Endodermal cell (in vitro differentiated cells): ENCODE results near the gene CDC42SE2. TPM values are rescaled to one million over a fixed set of nuclear protein-coding genes. Genes with fewer than 3 reads are reported as not detected.

Experiments used
- DNase-seq: peaks from one replicate; pipeline ENCODE4 v3.0.0-alpha.2; 2017
- H3K27ac ChIP-seq: 2 replicates; pipeline ENCODE4 v1.5.1; 2013; ENCODE audit warnings: mild to moderate bottlenecking, low read depth, low read length, moderate library complexity
- H3K27me3 ChIP-seq: 2 replicates; pipeline ENCODE4 v1.6.1; 2013; ENCODE audit warnings: mild to moderate bottlenecking, low read length, moderate library complexity; ENCODE audit not compliant: insufficient read depth, control insufficient read depth, poor library complexity, severe bottlenecking
- H3K36me3 ChIP-seq: 2 replicates; pipeline ENCODE4 v1.7.0; 2013; ENCODE audit warnings: mild to moderate bottlenecking, low read length, moderate library complexity; ENCODE audit not compliant: control insufficient read depth, insufficient read depth
- H3K4me1 ChIP-seq: one replicate; pipeline ENCODE4 v1.7.0; 2013; ENCODE audit warnings: low read length; ENCODE audit not compliant: control insufficient read depth, insufficient read depth
- H3K4me3 ChIP-seq: 2 replicates; pipeline ENCODE4 v1.5.1; 2013; ENCODE audit warnings: mild to moderate bottlenecking, low read length, moderate library complexity
- H3K9ac ChIP-seq: 2 replicates; pipeline ENCODE4 v1.6.1; 2013; ENCODE audit warnings: mild to moderate bottlenecking, low read length, moderate library complexity; ENCODE audit not compliant: poor library complexity, severe bottlenecking; ENCODE audit errors: extremely low read depth
- H3K9me3 ChIP-seq: 2 replicates; pipeline ENCODE4 v1.6.1; 2013; ENCODE audit warnings: mild to moderate bottlenecking, low read length, moderate library complexity; ENCODE audit not compliant: control insufficient read depth
- H3K27ac Mint-ChIP-seq: 2 replicates; pipeline ENCODE4 v1.8.0; 2020; ENCODE audit warnings: mixed read lengths
- H3K27me3 Mint-ChIP-seq: 2 replicates; pipeline ENCODE4 v1.8.0; 2021; ENCODE audit warnings: mild to moderate bottlenecking, mixed read lengths; ENCODE audit not compliant: insufficient read depth
- H3K36me3 Mint-ChIP-seq: 2 replicates; pipeline ENCODE4 v1.8.0; 2020; ENCODE audit warnings: low read depth, mixed read lengths
- H3K4me1 Mint-ChIP-seq: 2 replicates; pipeline ENCODE4 v1.8.0; 2020; ENCODE audit warnings: mixed read lengths
- H3K4me3 Mint-ChIP-seq: 2 replicates; pipeline ENCODE4 v1.8.0; 2020; ENCODE audit warnings: mild to moderate bottlenecking, moderate library complexity, mixed read lengths
- H3K9me3 Mint-ChIP-seq: 2 replicates; pipeline ENCODE4 v1.8.0; 2020; ENCODE audit warnings: mild to moderate bottlenecking, mixed read lengths
- CTCF ChIP-seq: fragments of 200-600 bp; sonication (generic); conservative IDR thresholded peaks from 2 replicates; pipeline ENCODE4 v1.5.0; 2021; ENCODE audit warnings: antibody characterized with exemption, mild to moderate bottlenecking
- WGBS, 2 experiments: methylation state at CpG; one replicate each; pipeline versions ENCODE4 v1.1.5 to v1.1.7; 2013; ENCODE audit warnings: missing lambda C conversion rate in 2 of 2, mixed read lengths in 1 of 2; ENCODE audit not compliant: insufficient coverage in 1 of 2, insufficient read length in 1 of 2; 5-methylcytosine and 5-hydroxymethylcytosine counted together
- total RNA-seq, 2 donors: library from RNA; stranded (reverse); fragmentation: NEBNext Ultra II Directional in 1 of 2; extraction: Animal tissue kit (Norgen Biotek cat#: 25700) in 1 of 2; gene quantifications; 2 replicates in 1 of 2; 3 replicates in 1 of 2; pipeline ENCODE4 v1.2.1, GENCODE V29; 2021

CDC42SE2 gene
- total RNA-seq, 2 donors from 2014 or later = 28.6 to 36.4 TPM

- no peak for TF ChIP-seq CTCF
- Histone ChIP-seq H3K9me3 (peaks cover 17% of the 10 kb centered on the region), H3K4me3 (no peak overlapping the region), H3K27ac (no peak overlapping the region), H3K27me3 (no peaks in the 10 kb centered on the region), H3K4me1 (no peaks in the 10 kb centered on the region), H3K36me3 (peaks cover 23% of the 10 kb centered on the region), H3K9ac (no peak overlapping the region)
- peaks cover 11% of the 10 kb centered on the region for H3K4me1 Mint-ChIP-seq
- H3K36me3 Mint-ChIP-seq = peaks cover 28% of the 10 kb centered on the region
- peaks cover 2% of the 10 kb centered on the region for H3K9me3 Mint-ChIP-seq
- H3K4me3 Mint-ChIP-seq = no peak overlapping the region
- H3K27me3 Mint-ChIP-seq = no peaks in the 10 kb centered on the region
- no peak overlapping the region for H3K27ac Mint-ChIP-seq
- DNase-seq = no peak
Measured at GRCh38 chr5:131318455-131318854, 54.6 kb downstream of the CDC42SE2 start.

- no peak overlapping the region for H3K4me3 ChIP-seq
- no peak overlapping the region for H3K27ac ChIP-seq
- H3K27me3 ChIP-seq = no peaks in the 10 kb centered on the region
- peaks cover 27% of the 10 kb centered on the region for H3K36me3 ChIP-seq
- no peak overlapping the region for H3K27ac Mint-ChIP-seq
- DNase-seq = no peak
- H3K9me3 ChIP-seq = peaks cover 17% of the 10 kb centered on the region
- TF ChIP-seq CTCF = no peak
- H3K9me3 Mint-ChIP-seq = peaks cover 2% of the 10 kb centered on the region
- H3K4me1 ChIP-seq = peaks cover 7% of the 10 kb centered on the region
- peaks cover 30% of the 10 kb centered on the region for H3K36me3 Mint-ChIP-seq
- H3K9ac ChIP-seq = no peak overlapping the region
- peaks cover 10% of the 10 kb centered on the region for H3K4me1 Mint-ChIP-seq
- WGBS, 2 experiments = 50% methylated on average over 2 of the region's 2 CpGs; no CpG with 5 or more reads in 1 of the 2 experiments
- H3K4me3 Mint-ChIP-seq = no peak overlapping the region
- no peaks in the 10 kb centered on the region for H3K27me3 Mint-ChIP-seq
Measured at GRCh38 chr5:131321066-131321465, 57.2 kb downstream of the CDC42SE2 start.

- Mint-ChIP-seq H3K27ac (no peak overlapping the region), H3K36me3 (peaks cover 26% of the 10 kb centered on the region), H3K27me3 (no peaks in the 10 kb centered on the region), H3K4me1 (peaks cover 10% of the 10 kb centered on the region), H3K4me3 (no peak overlapping the region), H3K9me3 (peaks cover 2% of the 10 kb centered on the region)
- no peak for TF ChIP-seq CTCF
- DNase-seq = no peak
- Histone ChIP-seq H3K27ac (no peak overlapping the region), H3K4me1 (peaks cover 7% of the 10 kb centered on the region), H3K4me3 (no peak overlapping the region), H3K9me3 (peaks cover 14% of the 10 kb centered on the region), H3K36me3 (peaks cover 16% of the 10 kb centered on the region), H3K9ac (no peak overlapping the region), H3K27me3 (no peaks in the 10 kb centered on the region)
- WGBS, 2 experiments = 86 to 91% methylated on average over 1 to 3 of the region's 4 CpGs
Measured at GRCh38 chr5:131322926-131323325, 59.1 kb downstream of the CDC42SE2 start.
